ENCODE results near the gene NEGR1. TPM values are rescaled to one million over a fixed set of nuclear protein-coding genes. Genes with fewer than 3 reads are reported as not detected.

NEGR1 gene
- total and polyA plus RNA-seq, 2 donors (not counting 3 experiments of a cell fraction or from before 2014, with no cell fraction given) = 6.8 to 21.8 TPM

DNA sequence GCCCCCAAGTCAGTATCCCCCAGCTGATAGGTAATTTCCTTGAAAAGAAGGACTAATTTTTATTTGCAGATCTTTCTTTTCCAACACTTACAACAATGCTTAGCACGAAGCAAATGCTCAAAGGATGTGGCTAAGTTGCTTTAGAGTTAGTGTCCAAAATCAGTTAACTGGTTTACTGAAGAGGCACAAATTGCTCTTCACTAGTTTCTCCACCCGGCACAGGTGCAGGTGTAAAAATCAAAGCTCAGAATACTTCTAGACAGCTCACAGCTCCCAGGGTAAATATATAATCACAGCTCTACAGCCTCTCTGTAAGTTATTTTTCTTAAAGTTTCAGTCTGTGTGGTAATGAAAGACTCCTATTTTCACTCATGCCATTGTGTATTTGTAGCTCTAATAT, 361.8 kb downstream of the NEGR1 start:
- FAIRE-seq = no peak

More for the DNA sequence above, 361.8 kb downstream of the NEGR1 start:
- CTCF ChIA-PET = interaction anchor here (0.9 to 2.4 kb wide), 5 partner anchors 9 to 117 kb away, joined by 3 to 9 read pairs (median 3); no protein-coding TSS in a partner anchor
- no peak for DNase-seq (ENCODE audit: low read depth, low spot score)
- Histone ChIP-seq H3K79me2 (ENCODE audit: control insufficient read depth, insufficient read depth, low read length) (no peaks in the 10 kb centered on the region), H3K9ac (replicated peaks; ENCODE audit: extremely low read depth, insufficient read depth, low read length) (no peak overlapping the region), H4K20me1 (replicated peaks; ENCODE audit: control insufficient read depth, extremely low read depth, insufficient read depth, low read length) (no peaks in the 10 kb centered on the region), H3K27ac (ENCODE audit: insufficient read depth, low read depth, low read length) (no peak overlapping the region), H2AFZ (ENCODE audit: low read depth, low read length) (no peak overlapping the region), H3K36me3 (ENCODE audit: control insufficient read depth in 2 of 2, extremely low read depth in 1 of 2, insufficient read depth in 2 of 2, low read length in 2 of 2) (no peaks in the 10 kb centered on the region), H3K9me3 (replicated peaks; ENCODE audit: control insufficient read depth, insufficient read depth, low read length) (no peaks in the 10 kb centered on the region), H3K4me3 (replicated peaks in 1 of 3; ENCODE audit: insufficient read depth in 1 of 3, low read depth in 1 of 3, low read length in 3 of 3) (no peak overlapping the region), H3K27me3 (ENCODE audit: control insufficient read depth in 2 of 2, insufficient read depth in 2 of 2, low read length in 2 of 2) (no peaks in the 10 kb centered on the region), H3K9me1 (replicated peaks; ENCODE audit: control insufficient read depth, extremely low read depth, insufficient read depth, low read length) (no peaks in the 10 kb centered on the region), H3K4me1 (ENCODE audit: control insufficient read depth, extremely low read depth, insufficient read depth, low read length) (no peaks in the 10 kb centered on the region), H3K4me2 (ENCODE audit: insufficient read depth, low read length) (no peak overlapping the region)
- POLR2A ChIA-PET = no interaction called here
- dilution Hi-C loops (cut with MboI; ENCODE audit: extremely low pct_ligation_motif_present, low sequenced_read_pairs) (no loop called here), intact Hi-C loops (cut with micrococcal nuclease) (no loop called here)
- BruUV-seq (replicated peaks) = no TSS peak
- TF ChIP-seq MYC (IDR thresholded peaks at IDR 0.05; ENCODE audit: low read depth, low read length) (no peak), GATA2 (IDR thresholded peaks at IDR 0.05; ENCODE audit: insufficient read depth, insufficient read length, low read depth, low read length) (no peak), POLR2A (IDR thresholded peaks at IDR 0.05; ENCODE audit: low read depth, low read length) (no peak), EZH2 (IDR thresholded peaks at IDR 0.05; ENCODE audit: borderline replicate concordance, low read depth, low read length, severe bottlenecking) (no peak), POLR2AphosphoS5 (IDR thresholded peaks at IDR 0.05; ENCODE audit: insufficient read depth, low read depth, low read length) (no peak), JUN (IDR thresholded peaks at IDR 0.05; ENCODE audit: borderline replicate concordance, insufficient read depth, insufficient read length, low read depth) (no peak), FOS (IDR thresholded peaks at IDR 0.05; ENCODE audit: borderline replicate concordance, insufficient read depth, low read length) (no peak)
- TF ChIP-seq, protein P1, sequence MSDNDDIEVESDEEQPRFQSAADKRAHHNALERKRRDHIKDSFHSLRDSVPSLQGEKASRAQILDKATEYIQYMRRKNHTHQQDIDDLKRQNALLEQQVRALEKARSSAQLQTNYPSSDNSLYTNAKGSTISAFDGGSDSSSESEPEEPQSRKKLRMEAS (IDR thresholded peaks at IDR 0.05; ENCODE audit: insufficient read depth, insufficient read length) = no peak
- TF ChIP-seq, protein P2, sequence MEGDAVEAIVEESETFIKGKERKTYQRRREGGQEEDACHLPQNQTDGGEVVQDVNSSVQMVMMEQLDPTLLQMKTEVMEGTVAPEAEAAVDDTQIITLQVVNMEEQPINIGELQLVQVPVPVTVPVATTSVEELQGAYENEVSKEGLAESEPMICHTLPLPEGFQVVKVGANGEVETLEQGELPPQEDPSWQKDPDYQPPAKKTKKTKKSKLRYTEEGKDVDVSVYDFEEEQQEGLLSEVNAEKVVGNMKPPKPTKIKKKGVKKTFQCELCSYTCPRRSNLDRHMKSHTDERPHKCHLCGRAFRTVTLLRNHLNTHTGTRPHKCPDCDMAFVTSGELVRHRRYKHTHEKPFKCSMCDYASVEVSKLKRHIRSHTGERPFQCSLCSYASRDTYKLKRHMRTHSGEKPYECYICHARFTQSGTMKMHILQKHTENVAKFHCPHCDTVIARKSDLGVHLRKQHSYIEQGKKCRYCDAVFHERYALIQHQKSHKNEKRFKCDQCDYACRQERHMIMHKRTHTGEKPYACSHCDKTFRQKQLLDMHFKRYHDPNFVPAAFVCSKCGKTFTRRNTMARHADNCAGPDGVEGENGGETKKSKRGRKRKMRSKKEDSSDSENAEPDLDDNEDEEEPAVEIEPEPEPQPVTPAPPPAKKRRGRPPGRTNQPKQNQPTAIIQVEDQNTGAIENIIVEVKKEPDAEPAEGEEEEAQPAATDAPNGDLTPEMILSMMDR (IDR thresholded peaks at IDR 0.05; ENCODE audit: extremely low read depth in 1 of 2, insufficient read depth in 1 of 2, low read depth in 1 of 2, low read length in 2 of 2) = no peak
